Activated T-cell treated with anti-CD3 and anti-CD28 coated beads for 48 hours (primary cell): Measurements from ENCODE around the gene SERPINA6.
"Not testable (repeated sequence)": the region's sequence is repeated elsewhere in the genome, so short reads cannot be mapped to it uniquely, and the experiment has no call there.

ENCODE experiments used
- DNase-seq: peaks from one replicate; pipeline ENCODE4 v3.0.0-alpha.2; 2020; ENCODE audit warnings: low read depth

SERPINA6 gene

GRCh38 chr14:94321421-94322271 is 1.5 kb downstream of the SERPINA6 start:
- no peak for DNase-seq

GRCh38 chr14:94320243-94320642 is 2.9 kb downstream of the SERPINA6 start:
- no peak for DNase-seq

- no peak for DNase-seq
These were observed 5.9 kb downstream of the SERPINA6 start for GRCh38 chr14:94317259-94317658.

- no peak for DNase-seq
These were observed 6.4 kb downstream of the SERPINA6 start for GRCh38 chr14:94316692-94317091.

GRCh38 chr14:94314890-94315289 is 8.2 kb downstream of the SERPINA6 start:
- no peak for DNase-seq

GRCh38 chr14:94313991-94314655 is 9.0 kb downstream of the SERPINA6 start:
- DNase-seq = no peak

- no peak for DNase-seq
These were observed 10.5 kb downstream of the SERPINA6 start for GRCh38 chr14:94312481-94313246.

GRCh38 chr14:94310248-94310647 is 12.9 kb downstream of the SERPINA6 start:
- DNase-seq = no peak

GRCh38 chr14:94309721-94310120 is 13.4 kb downstream of the SERPINA6 start:
- no peak for DNase-seq

- no peak for DNase-seq
These were observed 15.6 kb downstream of the SERPINA6 start for GRCh38 chr14:94307410-94307992.

- no peak for DNase-seq
These were observed 16.8 kb downstream of the SERPINA6 start for GRCh38 chr14:94306047-94306978.

- no peak for DNase-seq
These were observed 17.5 kb downstream of the SERPINA6 start for GRCh38 chr14:94305620-94306019.

- no peak for DNase-seq
These were observed 18.9 kb downstream of the SERPINA6 start for GRCh38 chr14:94304243-94304642.

GRCh38 chr14:94303111-94303510 is 20.0 kb downstream of the SERPINA6 start:
- DNase-seq = no peak

- DNase-seq = no peak
These were observed 25.0 kb downstream of the SERPINA6 start for GRCh38 chr14:94298130-94298529.

GRCh38 chr14:94296181-94296545 is 27.0 kb downstream of the SERPINA6 start:
- not testable (repeated sequence) for DNase-seq

GRCh38 chr14:94295360-94296180 is 27.6 kb downstream of the SERPINA6 start:
- DNase-seq = no peak

GRCh38 chr14:94293578-94293924 is 29.6 kb downstream of the SERPINA6 start:
- no peak for DNase-seq

GRCh38 chr14:94292872-94293577 is 30.1 kb downstream of the SERPINA6 start, which contains the start of gene SERPINA10:
SERPINA10 (minus strand) TSS chr14:94293268; CDS start chr14:94290593, 2,675 bp downstream.
- no peak for DNase-seq

GRCh38 chr14:94292526-94292871 is 30.6 kb downstream of the SERPINA6 start:
- DNase-seq = no peak
